Nephron progenitor cell (in vitro differentiated cells): ENCODE data around the gene MAST1.
A peak's percentile ranks its signal among the peaks of the same experiment; 100 is the strongest.
"Not testable (repeated sequence)": the region's sequence is repeated elsewhere in the genome, so short reads cannot be mapped to it uniquely, and the experiment has no call there.

Experiments used
- DNase-seq: peaks from one replicate; pipeline ENCODE4 v3.0.0; 2021
- H3K27ac Mint-ChIP-seq: 2 replicates; pipeline ENCODE4 v1.8.0; 2021; ENCODE audit warnings: mild to moderate bottlenecking, moderate library complexity, mixed read lengths
- H3K27me3 Mint-ChIP-seq: 2 replicates; pipeline ENCODE4 v1.8.0; 2021; ENCODE audit warnings: mild to moderate bottlenecking, low read depth, mixed read lengths; ENCODE audit not compliant: poor library complexity
- H3K36me3 Mint-ChIP-seq: 2 replicates; pipeline ENCODE4 v1.8.0; 2021; ENCODE audit warnings: low read depth, mixed read lengths
- H3K4me1 Mint-ChIP-seq: 2 replicates; pipeline ENCODE4 v1.8.0; 2021; ENCODE audit warnings: mixed read lengths
- H3K4me3 Mint-ChIP-seq: 2 replicates; pipeline ENCODE4 v1.8.0; 2021; ENCODE audit warnings: mild to moderate bottlenecking, moderate library complexity, mixed read lengths
- H3K9me3 Mint-ChIP-seq: 2 replicates; pipeline ENCODE4 v1.8.0; 2021; ENCODE audit warnings: mild to moderate bottlenecking, moderate library complexity, mixed read lengths
- TF ChIP-seq, protein P1 (sequence below): fragments of 200-600 bp; sonication (generic); IDR thresholded peaks from 2 replicates; pipeline ENCODE4 v1.5.0; 2021; ENCODE audit warnings: antibody characterized with exemption

Gene MAST1

DNA sequence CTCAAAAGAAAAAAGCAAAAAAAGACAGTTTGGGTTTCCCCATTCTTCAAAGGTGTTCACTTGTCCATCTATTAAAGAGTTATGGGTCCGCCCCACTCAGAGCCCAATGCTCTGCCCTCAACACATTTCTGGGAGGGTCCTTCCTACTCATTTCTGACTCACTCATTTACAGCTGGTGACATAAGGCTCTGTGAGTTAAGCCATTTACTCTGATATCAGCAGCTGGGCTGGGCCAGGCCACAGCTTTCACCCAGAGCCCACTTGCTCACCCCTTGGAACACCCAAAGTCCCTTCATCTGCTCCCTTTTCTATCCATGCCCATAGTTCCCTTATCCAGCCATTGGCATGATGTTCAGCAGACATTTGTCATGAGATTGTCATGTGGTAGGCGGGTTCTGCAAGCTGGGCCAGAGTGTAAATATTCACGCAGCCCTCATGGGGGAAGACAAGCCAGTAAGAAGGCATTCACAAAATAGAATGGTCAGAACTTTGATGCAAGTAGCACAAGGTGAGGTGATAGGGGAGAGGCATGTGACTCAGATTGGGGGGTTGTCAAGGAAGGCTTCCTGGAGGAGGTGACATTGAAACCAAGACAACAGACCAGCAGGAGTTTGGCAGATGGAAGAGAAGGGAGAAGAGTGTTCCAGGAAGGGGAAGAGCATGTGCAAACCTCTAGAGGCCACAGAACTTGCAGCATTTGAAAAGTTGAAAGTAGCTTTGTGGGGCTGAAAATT lies 5.9 kb downstream of the MAST1 start:
- TF ChIP-seq, protein P1, sequence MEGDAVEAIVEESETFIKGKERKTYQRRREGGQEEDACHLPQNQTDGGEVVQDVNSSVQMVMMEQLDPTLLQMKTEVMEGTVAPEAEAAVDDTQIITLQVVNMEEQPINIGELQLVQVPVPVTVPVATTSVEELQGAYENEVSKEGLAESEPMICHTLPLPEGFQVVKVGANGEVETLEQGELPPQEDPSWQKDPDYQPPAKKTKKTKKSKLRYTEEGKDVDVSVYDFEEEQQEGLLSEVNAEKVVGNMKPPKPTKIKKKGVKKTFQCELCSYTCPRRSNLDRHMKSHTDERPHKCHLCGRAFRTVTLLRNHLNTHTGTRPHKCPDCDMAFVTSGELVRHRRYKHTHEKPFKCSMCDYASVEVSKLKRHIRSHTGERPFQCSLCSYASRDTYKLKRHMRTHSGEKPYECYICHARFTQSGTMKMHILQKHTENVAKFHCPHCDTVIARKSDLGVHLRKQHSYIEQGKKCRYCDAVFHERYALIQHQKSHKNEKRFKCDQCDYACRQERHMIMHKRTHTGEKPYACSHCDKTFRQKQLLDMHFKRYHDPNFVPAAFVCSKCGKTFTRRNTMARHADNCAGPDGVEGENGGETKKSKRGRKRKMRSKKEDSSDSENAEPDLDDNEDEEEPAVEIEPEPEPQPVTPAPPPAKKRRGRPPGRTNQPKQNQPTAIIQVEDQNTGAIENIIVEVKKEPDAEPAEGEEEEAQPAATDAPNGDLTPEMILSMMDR, result no peak
- H3K36me3 Mint-ChIP-seq, result no peaks in the 10 kb centered on the region
- H3K27me3 Mint-ChIP-seq, result peaks cover 29% of the 10 kb centered on the region
- peaks cover 54% of the 10 kb centered on the region for H3K4me1 Mint-ChIP-seq
- no peak overlapping the region for H3K4me3 Mint-ChIP-seq
- H3K9me3 Mint-ChIP-seq, result no peaks in the 10 kb centered on the region
- no peak for DNase-seq
- H3K27ac Mint-ChIP-seq, result no peak overlapping the region

DNA sequence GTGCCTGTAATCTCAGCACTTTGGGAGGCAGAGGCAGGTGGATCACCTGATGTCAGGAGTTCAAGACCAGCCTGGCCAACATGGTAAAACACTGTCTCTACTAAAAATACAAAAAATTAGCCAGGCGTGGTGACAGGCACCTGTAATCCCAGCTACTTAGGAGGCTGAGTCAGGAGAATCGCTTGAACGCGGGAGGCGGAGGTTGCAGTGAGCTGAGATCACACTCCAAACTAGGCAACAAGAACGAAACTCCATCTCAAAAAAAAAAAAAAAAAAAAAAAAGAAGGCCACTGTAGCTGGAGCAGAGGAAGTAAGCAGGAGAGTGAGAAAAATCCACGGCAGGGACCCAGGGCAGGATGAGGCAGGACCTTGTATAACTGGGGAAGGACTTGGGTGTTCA lies 8.3 kb downstream of the MAST1 start:
- not testable (repeated sequence) for DNase-seq, H3K36me3 Mint-ChIP-seq, H3K4me3 Mint-ChIP-seq, H3K27ac Mint-ChIP-seq, H3K9me3 Mint-ChIP-seq
- peaks cover 31% of the 10 kb centered on the region for H3K4me1 Mint-ChIP-seq
- peaks cover 15% of the 10 kb centered on the region for H3K27me3 Mint-ChIP-seq

DNA sequence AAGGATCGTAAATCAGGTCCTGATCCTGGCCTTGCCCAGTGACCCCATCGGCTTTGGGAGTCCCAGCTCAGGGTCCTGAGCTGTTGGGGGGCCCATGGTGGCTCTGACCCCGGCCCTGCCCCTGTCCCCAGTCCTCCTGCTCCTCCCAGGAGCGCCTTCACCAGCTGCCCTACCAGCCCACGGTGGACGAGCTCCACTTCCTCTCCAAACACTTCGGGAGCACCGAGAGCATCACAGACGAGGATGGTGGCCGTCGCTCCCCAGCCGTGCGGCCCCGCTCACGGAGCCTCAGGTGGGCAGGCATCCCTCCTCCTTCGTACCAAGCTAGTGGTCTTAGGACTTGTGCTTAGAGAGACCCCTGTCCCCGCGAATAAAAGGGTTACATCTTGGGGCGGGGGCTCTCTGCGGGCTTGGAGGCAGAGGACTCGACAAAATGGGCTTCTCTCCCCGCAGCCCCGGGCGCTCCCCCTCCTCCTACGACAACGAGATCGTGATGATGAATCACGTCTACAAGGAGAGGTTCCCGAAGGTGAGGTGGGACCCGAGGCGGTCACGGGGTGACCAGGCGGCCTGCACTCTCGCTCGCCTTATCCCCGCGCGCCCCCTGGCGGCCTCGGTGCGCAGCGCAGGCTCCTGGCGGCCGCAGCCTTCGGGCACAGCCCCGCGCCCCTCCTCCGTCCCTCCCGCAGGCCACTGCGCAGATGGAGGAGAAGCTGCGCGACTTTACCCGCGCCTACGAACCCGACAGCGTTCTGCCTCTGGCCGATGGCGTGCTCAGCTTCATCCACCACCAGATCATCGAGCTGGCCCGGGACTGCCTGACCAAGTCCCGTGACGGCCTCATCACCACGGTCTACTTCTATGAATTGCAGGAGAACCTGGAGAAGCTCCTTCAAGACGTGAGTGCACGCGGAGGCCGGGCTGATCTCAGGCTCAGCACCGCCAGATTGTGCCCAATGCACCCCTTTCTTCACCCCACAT lies 9.1 kb downstream of the MAST1 start:
- TF ChIP-seq, protein P1, result peak; percentile 99
- H3K36me3 Mint-ChIP-seq, result no peaks in the 10 kb centered on the region
- H3K4me3 Mint-ChIP-seq, result peak overlapping the region; percentile 57
- no peaks in the 10 kb centered on the region for H3K9me3 Mint-ChIP-seq
- H3K4me1 Mint-ChIP-seq, result peaks cover 23% of the 10 kb centered on the region
- DNase-seq, result peak; percentile 99
- H3K27me3 Mint-ChIP-seq, result peaks cover 15% of the 10 kb centered on the region
- H3K27ac Mint-ChIP-seq, result no peak overlapping the region

DNA sequence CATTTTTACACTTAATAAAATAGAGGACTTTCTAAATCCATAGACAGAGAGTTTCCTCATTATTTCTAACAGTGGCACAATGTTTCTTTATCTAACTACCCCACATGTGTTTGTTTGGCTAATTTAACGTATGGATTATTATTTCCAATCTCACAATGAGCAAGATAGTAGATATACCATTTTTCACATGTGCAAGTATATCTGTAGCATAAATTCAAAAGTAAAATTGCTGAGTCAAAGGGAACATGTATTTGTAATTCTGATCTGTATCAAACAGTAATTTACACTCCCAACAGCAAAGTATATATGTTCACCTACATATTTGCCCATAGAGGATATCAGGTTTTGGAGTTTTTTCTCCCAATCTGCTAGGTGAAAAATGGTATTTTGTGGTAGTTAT lies 18.3 kb downstream of the MAST1 start:
- H3K4me3 Mint-ChIP-seq, result no peak overlapping the region
- peaks cover 32% of the 10 kb centered on the region for H3K36me3 Mint-ChIP-seq
- peaks cover 8% of the 10 kb centered on the region for H3K27me3 Mint-ChIP-seq
- peaks cover 5% of the 10 kb centered on the region for H3K4me1 Mint-ChIP-seq
- TF ChIP-seq, protein P1, result no peak
- H3K27ac Mint-ChIP-seq, result no peak overlapping the region
- no peaks in the 10 kb centered on the region for H3K9me3 Mint-ChIP-seq
- no peak for DNase-seq

DNA sequence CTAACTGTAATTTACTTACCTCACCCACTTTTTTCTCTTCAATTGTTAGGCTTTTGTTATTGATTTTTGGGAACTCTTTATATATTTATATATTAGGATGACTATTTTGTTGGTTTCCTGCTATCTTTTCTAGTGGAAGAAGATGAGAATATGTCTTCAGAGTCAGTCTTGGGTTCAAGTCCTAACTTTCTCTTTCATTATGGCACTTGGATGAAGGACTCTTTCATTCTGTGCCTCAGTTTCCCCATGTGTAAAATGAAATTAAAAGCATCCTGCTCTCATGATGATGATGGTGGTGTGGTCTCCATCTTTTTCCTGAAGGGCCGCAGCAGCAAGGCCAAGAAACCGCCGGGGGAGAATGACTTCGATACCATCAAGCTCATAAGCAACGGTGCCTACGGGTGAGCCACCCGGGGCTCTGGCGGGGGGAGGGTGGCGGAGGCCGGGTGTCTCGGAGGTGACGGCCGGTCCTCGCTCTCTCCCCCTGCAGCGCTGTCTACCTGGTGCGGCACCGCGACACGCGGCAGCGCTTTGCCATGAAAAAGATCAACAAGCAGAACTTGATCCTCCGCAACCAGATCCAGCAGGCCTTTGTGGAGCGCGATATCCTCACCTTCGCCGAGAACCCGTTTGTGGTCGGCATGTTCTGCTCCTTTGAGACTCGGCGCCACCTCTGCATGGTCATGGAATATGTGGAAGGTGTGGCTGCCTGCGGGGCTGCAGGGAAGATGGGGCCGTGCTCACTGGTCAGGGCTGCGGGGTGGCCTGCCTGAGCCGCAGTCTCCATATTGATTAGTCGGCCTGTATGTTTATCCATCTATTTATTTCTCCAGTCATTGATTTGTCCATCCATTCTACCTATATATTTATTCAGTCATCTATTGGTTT lies 20.0 kb downstream of the MAST1 start:
- Mint-ChIP-seq H3K9me3 (no peaks in the 10 kb centered on the region), H3K36me3 (peaks cover 32% of the 10 kb centered on the region), H3K4me1 (peaks cover 5% of the 10 kb centered on the region), H3K4me3 (no peak overlapping the region), H3K27me3 (peaks cover 10% of the 10 kb centered on the region), H3K27ac (no peak overlapping the region)
- no peak for DNase-seq
- TF ChIP-seq, protein P1, result no peak
